ENCODE data around the gene TULP4. TPM values are rescaled to one million over a fixed set of nuclear protein-coding genes. Genes with fewer than 3 reads are reported as not detected.
"Not testable (repeated sequence)": the region's sequence is repeated elsewhere in the genome, so short reads cannot be mapped to it uniquely, and the experiment has no call there.

The TULP4 gene
- total and polyA plus RNA-seq, 8 donors = 1.7 to 237 (median 54.3) TPM

DNA sequence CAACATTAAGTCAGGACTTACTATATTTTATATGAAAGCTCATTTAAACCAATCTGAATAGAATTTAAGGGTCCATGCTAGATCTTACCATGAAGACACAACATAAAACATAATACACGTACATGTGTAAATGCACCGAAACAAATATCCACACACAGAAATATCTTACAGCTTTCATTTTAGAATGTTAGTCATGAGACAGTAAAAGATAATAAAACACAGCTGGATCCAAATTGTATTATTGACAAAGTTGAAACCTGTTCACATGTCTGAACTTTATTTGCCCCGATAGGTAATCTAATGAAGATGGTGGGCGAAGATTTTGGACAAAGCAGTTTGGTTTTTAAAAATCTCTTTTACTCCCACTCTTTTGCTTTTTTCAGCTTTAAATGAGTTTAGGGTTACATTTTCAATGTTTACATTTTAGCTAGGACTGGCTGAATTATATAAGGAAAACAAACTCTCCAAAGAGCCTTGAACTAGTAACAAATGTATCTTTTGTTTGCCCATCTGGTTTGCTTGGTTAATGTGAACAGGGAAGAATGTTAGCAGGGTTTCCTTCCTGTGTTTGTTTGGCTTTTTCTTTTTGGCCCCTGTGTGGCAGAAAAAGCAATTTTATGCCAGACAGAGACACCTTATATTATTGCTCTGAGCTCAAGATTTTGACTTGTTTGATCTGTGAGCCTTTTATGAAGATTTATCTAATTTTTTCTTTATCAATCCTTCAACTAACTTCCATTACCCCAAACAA is 242.5 kb downstream of the TULP4 start:
- Histone ChIP-seq H3K27me3 (no peaks in the 10 kb centered on the region), H3K27ac (peak overlapping the region in 3 of 5 donors; percentile 3 to 43 (median 36)), H3K4me1 (peaks cover 0 to 26% (median 10%) of the 10 kb centered on the region in 4 donors), H3K9me3 (no peaks in the 10 kb centered on the region), H3K36me3 (no peaks in the 10 kb centered on the region), H3K4me3 (no peak overlapping the region)
- intact Hi-C loops (cut with DNase I; ENCODE audit: low total_unique reads) = no loop called here
- 28 to 60% (median 39%) methylated on average over 4 of the region's 4 CpGs for WGBS, 5 donors
- no peak for DNase-seq
- TF ChIP-seq POLR2AphosphoS5 (IDR thresholded peaks at IDR 0.05) = no peak
- TF ChIP-seq POLR2A (IDR thresholded peaks at IDR 0.05) = no peak
- TF ChIP-seq EP300 (IDR thresholded peaks at IDR 0.05) = no peak
- no peak for TF ChIP-seq CTCF (IDR thresholded peaks at IDR 0.05)

- Histone ChIP-seq H3K9me3 (no peaks in the 10 kb centered on the region), H3K27ac (peak overlapping the region in 1 of 5 donors; percentile 43), H3K36me3 (no peaks in the 10 kb centered on the region), H3K4me1 (peaks cover 5 to 30% (median 14%) of the 10 kb centered on the region in 4 donors), H3K27me3 (no peaks in the 10 kb centered on the region), H3K4me3 (no peak overlapping the region)
- intact Hi-C loops (cut with DNase I; ENCODE audit: low total_unique reads) = no loop called here
- WGBS, 5 donors = 43 to 64% (median 58%) methylated on average over 7 of the region's 7 CpGs
- TF ChIP-seq EP300 (IDR thresholded peaks at IDR 0.05) = no peak
- no peak for TF ChIP-seq POLR2A (IDR thresholded peaks at IDR 0.05)
- TF ChIP-seq POLR2AphosphoS5 (IDR thresholded peaks at IDR 0.05) = no peak
- no peak for DNase-seq
Observed at GRCh38 chr6:158556113-158556512, 243.8 kb downstream of the TULP4 start.

DNA sequence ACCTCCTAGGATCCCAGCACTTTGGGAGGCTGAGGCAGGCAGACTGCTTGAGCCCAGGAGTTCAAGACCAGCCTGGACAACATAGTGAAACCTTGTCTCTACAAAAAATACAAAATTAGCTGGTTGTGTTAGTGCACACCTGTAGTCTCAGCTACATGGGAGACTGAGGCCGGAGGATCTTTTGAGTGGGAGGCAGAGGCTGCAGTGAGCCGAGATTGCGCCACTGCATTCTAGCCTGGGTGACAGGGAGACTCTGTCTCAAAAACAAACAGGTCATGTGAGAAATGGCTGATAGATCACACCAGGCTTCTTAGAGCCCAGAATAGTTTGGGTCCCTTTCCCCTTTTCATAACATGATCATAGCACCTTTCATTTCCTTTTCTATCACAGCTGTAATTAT is 244.8 kb downstream of the TULP4 start:
- H3K4me1 ChIP-seq = peaks cover 5 to 40% (median 24%) of the 10 kb centered on the region in 4 donors
- H3K27me3 ChIP-seq; H3K36me3 ChIP-seq; H3K9me3 ChIP-seq; DNase-seq; intact Hi-C loops (cut with DNase I; ENCODE audit: low total_unique reads); H3K4me3 ChIP-seq; H3K27ac ChIP-seq: not testable (repeated sequence)
- WGBS, 5 donors = 94 to 98% (median 95%) methylated on average over 3 of the region's 3 CpGs

- TF ChIP-seq CTCF (IDR thresholded peaks at IDR 0.05) (no peak), POLR2A (IDR thresholded peaks at IDR 0.05) (no peak), EP300 (IDR thresholded peaks at IDR 0.05) (no peak), POLR2AphosphoS5 (IDR thresholded peaks at IDR 0.05) (no peak)
- H3K4me1 ChIP-seq = peaks cover 5 to 41% (median 31%) of the 10 kb centered on the region in 4 donors
- H3K4me3 ChIP-seq = no peak overlapping the region
- intact Hi-C loops (cut with DNase I; ENCODE audit: low total_unique reads) = no loop called here
- no peaks in the 10 kb centered on the region for H3K9me3 ChIP-seq
- H3K27me3 ChIP-seq = no peaks in the 10 kb centered on the region
- WGBS, 5 donors = 66 to 76% (median 69%) methylated on average over 5 of the region's 5 CpGs
- no peak overlapping the region for H3K27ac ChIP-seq
- no peak for DNase-seq
- no peaks in the 10 kb centered on the region for H3K36me3 ChIP-seq
Observed at GRCh38 chr6:158557927-158558326, 245.7 kb downstream of the TULP4 start.

GRCh38 chr6:158558415-158559306 is 246.4 kb downstream of the TULP4 start:
- TF ChIP-seq POLR2AphosphoS5 (IDR thresholded peaks at IDR 0.05) (no peak), CTCF (IDR thresholded peaks at IDR 0.05) (no peak), EP300 (IDR thresholded peaks at IDR 0.05) (no peak), POLR2A (IDR thresholded peaks at IDR 0.05) (no peak)

More at GRCh38 chr6:158558415-158559306, 246.4 kb downstream of the TULP4 start:
- Histone ChIP-seq H3K27me3 (no peaks in the 10 kb centered on the region), H3K4me1 (peaks cover 9 to 47% (median 37%) of the 10 kb centered on the region in 4 donors), H3K4me3 (no peak overlapping the region), H3K9me3 (no peaks in the 10 kb centered on the region), H3K27ac (peak overlapping the region in 2 of 5 donors; percentile 97 to 98), H3K36me3 (no peaks in the 10 kb centered on the region)
- DNase-seq = no peak
- intact Hi-C loops (cut with DNase I; ENCODE audit: low total_unique reads) = no loop called here
- 93 to 98% (median 95%) methylated on average over 14 of the region's 14 CpGs for WGBS, 5 donors
